ENCODE measurements around the gene SEC61B.

Gene SEC61B

DNA sequence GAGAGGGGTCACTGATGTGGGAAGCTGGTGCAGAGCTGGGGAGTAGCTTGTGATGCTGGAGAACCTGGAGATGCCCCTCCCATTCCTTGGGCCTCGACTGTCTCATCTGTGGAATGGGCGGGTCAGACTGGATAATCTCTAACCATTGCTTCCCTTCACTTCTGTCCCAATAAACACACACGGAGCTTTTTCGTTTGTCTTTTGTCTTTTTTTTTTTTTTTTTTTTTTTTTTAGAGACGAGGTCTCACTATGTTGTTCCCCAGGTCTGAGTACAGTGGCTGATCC is 36.8 kb upstream of the SEC61B start:
- DNase-seq (ENCODE audit: insufficient read length, low spot score): no peak
- no peak for FAIRE-seq
- TF ChIP-seq, protein P1, sequence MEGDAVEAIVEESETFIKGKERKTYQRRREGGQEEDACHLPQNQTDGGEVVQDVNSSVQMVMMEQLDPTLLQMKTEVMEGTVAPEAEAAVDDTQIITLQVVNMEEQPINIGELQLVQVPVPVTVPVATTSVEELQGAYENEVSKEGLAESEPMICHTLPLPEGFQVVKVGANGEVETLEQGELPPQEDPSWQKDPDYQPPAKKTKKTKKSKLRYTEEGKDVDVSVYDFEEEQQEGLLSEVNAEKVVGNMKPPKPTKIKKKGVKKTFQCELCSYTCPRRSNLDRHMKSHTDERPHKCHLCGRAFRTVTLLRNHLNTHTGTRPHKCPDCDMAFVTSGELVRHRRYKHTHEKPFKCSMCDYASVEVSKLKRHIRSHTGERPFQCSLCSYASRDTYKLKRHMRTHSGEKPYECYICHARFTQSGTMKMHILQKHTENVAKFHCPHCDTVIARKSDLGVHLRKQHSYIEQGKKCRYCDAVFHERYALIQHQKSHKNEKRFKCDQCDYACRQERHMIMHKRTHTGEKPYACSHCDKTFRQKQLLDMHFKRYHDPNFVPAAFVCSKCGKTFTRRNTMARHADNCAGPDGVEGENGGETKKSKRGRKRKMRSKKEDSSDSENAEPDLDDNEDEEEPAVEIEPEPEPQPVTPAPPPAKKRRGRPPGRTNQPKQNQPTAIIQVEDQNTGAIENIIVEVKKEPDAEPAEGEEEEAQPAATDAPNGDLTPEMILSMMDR (IDR thresholded peaks at IDR 0.05; ENCODE audit: insufficient read depth, missing control alignments): no peak

DNA sequence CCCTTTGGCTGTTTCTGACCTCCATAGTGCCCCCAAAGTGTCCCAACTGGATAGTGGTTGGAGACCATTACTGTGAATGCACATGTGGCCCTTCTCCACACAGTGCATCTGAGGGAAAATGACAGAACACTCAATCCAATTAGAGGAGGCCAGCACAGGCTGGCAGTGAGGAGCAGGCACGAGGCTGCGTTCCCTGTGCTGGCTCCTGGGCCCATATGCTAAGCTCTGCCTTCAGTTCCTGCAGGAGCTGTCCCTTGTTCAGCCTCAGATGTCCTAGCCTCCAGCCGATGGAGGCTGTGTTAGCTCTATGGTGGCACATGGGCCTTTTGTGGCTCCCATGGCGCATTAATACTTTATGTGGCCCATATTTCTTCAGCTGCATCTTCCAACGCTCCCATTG is 36.1 kb upstream of the SEC61B start:
- TF ChIP-seq, protein P1 (IDR thresholded peaks at IDR 0.05; ENCODE audit: insufficient read depth, missing control alignments): no peak
- no peak for DNase-seq (ENCODE audit: insufficient read length, low spot score)
- no peak for FAIRE-seq

DNA sequence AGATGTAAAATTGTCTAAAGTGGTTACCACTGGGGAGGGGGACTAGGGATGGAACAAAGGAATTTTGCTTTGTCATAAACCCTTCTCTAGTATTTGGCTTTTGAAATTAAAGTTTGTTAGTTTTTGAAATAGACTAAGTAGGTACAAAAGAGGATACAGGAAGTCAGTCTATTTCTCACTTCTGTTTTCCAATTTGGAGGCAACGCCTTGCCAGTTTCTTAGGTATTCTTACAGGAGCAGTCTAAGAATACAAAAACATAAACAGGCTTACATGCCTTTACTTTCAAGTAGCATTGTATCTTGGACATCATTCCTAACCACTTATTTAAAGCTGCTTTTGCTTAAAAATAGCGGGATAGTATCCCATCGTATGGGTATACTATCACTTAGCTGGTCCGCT is 34.8 kb upstream of the SEC61B start:
- FAIRE-seq: no peak
- TF ChIP-seq, protein P1 (IDR thresholded peaks at IDR 0.05; ENCODE audit: insufficient read depth, missing control alignments): no peak

DNA sequence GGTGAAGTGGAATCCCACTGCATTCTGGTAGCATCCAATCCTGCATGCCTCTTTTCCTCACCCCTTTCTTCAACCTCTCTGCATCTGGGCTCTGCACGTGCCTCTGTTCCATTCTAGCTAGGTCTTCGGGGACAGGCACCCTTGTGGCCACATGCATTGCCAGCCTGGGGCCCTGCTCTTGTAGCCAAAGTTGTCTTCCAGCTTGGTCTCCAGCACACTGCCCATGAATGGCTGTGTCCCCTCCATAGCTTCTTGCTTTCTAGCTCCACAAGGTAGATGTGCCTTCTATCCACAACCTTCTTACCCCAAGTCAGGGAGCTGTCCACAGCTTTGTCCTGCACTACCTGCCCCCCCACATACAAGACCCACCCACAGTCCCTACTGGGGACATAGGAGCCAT is 32.9 kb upstream of the SEC61B start:
- FAIRE-seq (no peak), DNase-seq (ENCODE audit: insufficient read length, low spot score) (no peak)
- TF ChIP-seq, protein P1 (IDR thresholded peaks at IDR 0.05; ENCODE audit: insufficient read depth, missing control alignments): no peak

More for the DNA sequence above, 34.8 kb upstream of the SEC61B start:
- no peak for DNase-seq (ENCODE audit: insufficient read length, low spot score)

DNA sequence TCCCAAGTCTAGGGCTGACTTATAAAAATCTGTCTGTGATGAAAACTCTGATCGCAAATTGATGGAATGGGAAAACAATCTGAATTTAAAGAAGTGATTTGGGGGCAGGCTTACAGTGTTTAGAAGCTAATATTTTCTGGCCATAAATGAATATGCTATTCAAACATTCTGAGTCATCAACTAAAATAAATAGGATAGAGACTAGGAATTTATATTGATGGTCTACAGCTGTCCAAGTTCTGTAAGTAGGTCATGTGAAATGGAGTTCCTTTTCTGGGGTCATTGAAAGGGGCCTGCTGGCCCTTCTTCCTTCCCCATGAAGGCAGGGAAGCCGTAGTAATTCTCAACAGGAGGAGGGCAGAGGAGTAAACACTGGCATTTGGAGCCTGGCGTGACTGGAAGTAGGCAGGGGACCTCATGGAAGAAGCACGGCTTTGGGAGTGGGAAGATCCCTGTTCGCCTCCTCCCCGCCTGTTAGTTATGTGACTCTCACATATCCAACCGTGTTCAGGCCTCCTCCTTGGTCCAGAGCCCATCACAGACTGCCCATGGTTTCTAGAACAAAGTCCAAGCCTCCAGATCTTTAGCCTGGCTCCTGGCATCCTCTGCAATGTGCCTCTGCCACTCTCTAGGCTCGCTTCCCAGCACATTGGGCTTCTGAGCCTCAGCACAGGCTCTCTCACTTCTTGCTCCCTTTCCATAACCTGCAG is 32.0 kb upstream of the SEC61B start:
- FAIRE-seq: no peak

DNA sequence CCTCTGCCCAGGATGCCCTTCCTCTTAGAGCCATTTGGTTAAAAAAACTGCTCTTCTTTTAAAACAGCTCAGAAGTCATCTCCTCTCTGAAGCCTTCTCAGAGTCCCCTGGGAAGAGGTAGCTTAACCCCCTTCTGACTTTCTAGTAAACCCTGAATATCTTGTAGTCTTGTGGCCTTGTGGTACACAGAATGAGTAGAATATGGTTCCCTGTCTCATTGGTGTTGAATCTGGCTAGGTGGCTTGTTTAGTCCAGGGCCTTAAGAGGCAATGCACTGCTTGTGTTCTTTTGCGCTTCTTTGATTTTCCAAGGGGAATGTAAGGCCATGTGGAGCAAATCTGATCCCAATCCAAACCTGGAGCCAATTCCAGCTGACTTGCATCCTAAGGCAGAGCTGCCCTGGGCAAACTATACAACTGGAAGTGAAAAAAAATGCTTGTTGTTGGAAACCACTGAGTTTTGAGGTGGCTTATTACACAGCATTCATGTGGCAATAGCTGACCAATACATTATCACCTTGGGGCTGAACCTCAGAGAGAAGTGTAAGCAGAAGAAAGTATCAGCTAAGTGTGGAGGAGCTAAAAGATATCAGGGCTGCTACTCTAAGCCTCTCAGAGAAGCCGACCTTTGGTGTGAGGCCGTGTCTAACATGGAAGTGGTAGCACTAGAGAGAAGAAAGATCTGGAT is 31.3 kb upstream of the SEC61B start:
- TF ChIP-seq, protein P1 (IDR thresholded peaks at IDR 0.05; ENCODE audit: insufficient read depth, missing control alignments): no peak
- FAIRE-seq (no peak), DNase-seq (ENCODE audit: insufficient read length, low spot score) (no peak)

More for the DNA sequence above, 32.0 kb upstream of the SEC61B start:
- no peak for DNase-seq (ENCODE audit: insufficient read length, low spot score)
- TF ChIP-seq, protein P1 (IDR thresholded peaks at IDR 0.05; ENCODE audit: insufficient read depth, missing control alignments): no peak

DNA sequence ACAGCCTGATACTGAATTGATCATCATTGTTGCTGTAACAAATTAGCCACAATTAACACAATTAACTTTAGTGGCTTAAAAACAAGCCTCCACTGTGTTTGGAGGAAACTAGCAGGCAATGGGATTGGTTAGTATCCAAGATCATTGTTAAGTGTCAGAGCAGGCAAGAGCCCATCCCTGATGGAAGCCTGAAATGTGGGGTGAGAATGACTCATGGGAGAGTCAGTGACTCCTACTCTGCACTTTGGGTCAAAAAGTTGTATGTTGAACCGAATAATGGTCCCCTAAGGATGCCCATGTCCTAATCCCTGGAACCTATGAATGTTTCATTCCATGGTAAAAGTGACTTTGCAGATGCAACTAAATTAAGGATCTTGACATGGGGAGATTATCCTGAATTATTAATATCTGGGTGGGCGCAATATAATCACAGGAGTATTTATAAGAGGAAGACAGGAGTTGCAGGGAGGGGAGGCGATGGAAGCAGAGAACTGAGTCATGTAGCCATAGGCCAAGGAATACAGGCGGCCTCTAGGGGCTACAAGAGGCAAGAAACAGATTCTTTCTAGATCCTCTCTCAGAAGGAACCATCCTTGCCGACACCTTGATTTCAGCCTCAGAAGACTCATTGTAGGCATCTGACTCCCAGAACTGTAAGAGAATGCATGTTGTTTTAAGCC is 29.2 kb upstream of the SEC61B start:
- no peak for FAIRE-seq
- TF ChIP-seq, protein P1 (IDR thresholded peaks at IDR 0.05; ENCODE audit: insufficient read depth, missing control alignments): no peak
- no peak for DNase-seq (ENCODE audit: insufficient read length, low spot score)

All from D721Med (cell line).